ENCODE measurements around the gene TEAD1.
"Not testable (repeated sequence)": the region's sequence is repeated elsewhere in the genome, so short reads cannot be mapped to it uniquely, and the experiment has no call there.

Gene TEAD1

GRCh38 chr11:12864316-12865156 lies 190.3 kb downstream of the TEAD1 start:
- peak; percentile 92 for DNase-seq (ENCODE audit: low spot score)

GRCh38 chr11:12865863-12866595 lies 191.8 kb downstream of the TEAD1 start:
- no peak for DNase-seq (ENCODE audit: low spot score)

- DNase-seq (ENCODE audit: low spot score): no peak
These were observed 193.3 kb downstream of the TEAD1 start for GRCh38 chr11:12867531-12867930.

- DNase-seq (ENCODE audit: low spot score): peak; percentile 39
These were observed 194.3 kb downstream of the TEAD1 start for GRCh38 chr11:12868315-12869073.

- DNase-seq (ENCODE audit: low spot score): no peak
These were observed 197.0 kb downstream of the TEAD1 start for GRCh38 chr11:12871241-12871640.

GRCh38 chr11:12871788-12872321 lies 197.6 kb downstream of the TEAD1 start:
- peak; percentile 36 for DNase-seq (ENCODE audit: low spot score)

- no peak for DNase-seq (ENCODE audit: low spot score)
These were observed 202.1 kb downstream of the TEAD1 start for GRCh38 chr11:12876340-12876739.

- no peak for DNase-seq (ENCODE audit: low spot score)
These were observed 202.8 kb downstream of the TEAD1 start for GRCh38 chr11:12876988-12877387.

GRCh38 chr11:12877508-12877907 lies 203.3 kb downstream of the TEAD1 start:
- not testable (repeated sequence) for DNase-seq (ENCODE audit: low spot score)

- no peak for DNase-seq (ENCODE audit: low spot score)
These were observed 206.1 kb downstream of the TEAD1 start for GRCh38 chr11:12880327-12880726.

GRCh38 chr11:12882670-12883069 lies 208.4 kb downstream of the TEAD1 start:
- no peak for DNase-seq (ENCODE audit: low spot score)

- no peak for DNase-seq (ENCODE audit: low spot score)
These were observed 210.6 kb downstream of the TEAD1 start for GRCh38 chr11:12884751-12885318.

GRCh38 chr11:12885717-12886239 lies 211.6 kb downstream of the TEAD1 start:
- DNase-seq (ENCODE audit: low spot score): no peak

GRCh38 chr11:12886508-12886907 lies 212.3 kb downstream of the TEAD1 start:
- DNase-seq (ENCODE audit: low spot score): no peak

- DNase-seq (ENCODE audit: low spot score): peak; percentile 85
These were observed 214.4 kb downstream of the TEAD1 start for GRCh38 chr11:12888525-12889158.

- peak; percentile 75 for DNase-seq (ENCODE audit: low spot score)
These were observed 215.0 kb downstream of the TEAD1 start for GRCh38 chr11:12889243-12889642.

- DNase-seq (ENCODE audit: low spot score): no peak
These were observed 216.3 kb downstream of the TEAD1 start for GRCh38 chr11:12890476-12890875.

GRCh38 chr11:12893787-12894672 lies 219.8 kb downstream of the TEAD1 start:
- peak; percentile 61 for DNase-seq (ENCODE audit: low spot score)

- no peak for DNase-seq (ENCODE audit: low spot score)
These were observed 223.2 kb downstream of the TEAD1 start for GRCh38 chr11:12897390-12897789.

GRCh38 chr11:12897867-12898266 lies 223.6 kb downstream of the TEAD1 start:
- peak; percentile 26 for DNase-seq (ENCODE audit: low spot score)

Data from kidney tubule cell (primary cell).